PC-3 (cell line): ENCODE measurements around the gene KERA.

Experiments
- EZH2 ChIP-seq: fragments of 300-600 bp; sonication (generic); IDR thresholded peaks from one replicate; pipeline ENCODE4 v1.6.1; 2017; ENCODE audit warnings: antibody characterized with exemption, mild to moderate bottlenecking, low read length; ENCODE audit not compliant: unreplicated experiment
- TF ChIP-seq, protein P1 (sequence below): fragments of 300-600 bp; sonication (generic); conservative IDR thresholded peaks from 2 replicates; pipeline ENCODE4 v1.5.1; 2017; ENCODE audit warnings: antibody characterized with exemption, low read depth, mild to moderate bottlenecking, low read length

GRCh38 chr12:91100906-91101305 lies 43.1 kb upstream of the KERA start:
- TF ChIP-seq EZH2 = no peak
- TF ChIP-seq, protein P1, sequence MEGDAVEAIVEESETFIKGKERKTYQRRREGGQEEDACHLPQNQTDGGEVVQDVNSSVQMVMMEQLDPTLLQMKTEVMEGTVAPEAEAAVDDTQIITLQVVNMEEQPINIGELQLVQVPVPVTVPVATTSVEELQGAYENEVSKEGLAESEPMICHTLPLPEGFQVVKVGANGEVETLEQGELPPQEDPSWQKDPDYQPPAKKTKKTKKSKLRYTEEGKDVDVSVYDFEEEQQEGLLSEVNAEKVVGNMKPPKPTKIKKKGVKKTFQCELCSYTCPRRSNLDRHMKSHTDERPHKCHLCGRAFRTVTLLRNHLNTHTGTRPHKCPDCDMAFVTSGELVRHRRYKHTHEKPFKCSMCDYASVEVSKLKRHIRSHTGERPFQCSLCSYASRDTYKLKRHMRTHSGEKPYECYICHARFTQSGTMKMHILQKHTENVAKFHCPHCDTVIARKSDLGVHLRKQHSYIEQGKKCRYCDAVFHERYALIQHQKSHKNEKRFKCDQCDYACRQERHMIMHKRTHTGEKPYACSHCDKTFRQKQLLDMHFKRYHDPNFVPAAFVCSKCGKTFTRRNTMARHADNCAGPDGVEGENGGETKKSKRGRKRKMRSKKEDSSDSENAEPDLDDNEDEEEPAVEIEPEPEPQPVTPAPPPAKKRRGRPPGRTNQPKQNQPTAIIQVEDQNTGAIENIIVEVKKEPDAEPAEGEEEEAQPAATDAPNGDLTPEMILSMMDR = no peak
